Mesodermal cell (in vitro differentiated cells): Measurements from ENCODE around the gene CABP2.
"Not testable (repeated sequence)": the region's sequence is repeated elsewhere in the genome, so short reads cannot be mapped to it uniquely, and the experiment has no call there.

ENCODE experiments used
- H3K27ac ChIP-seq: 2 replicates; pipeline ENCODE4 v1.7.0; 2013; ENCODE audit warnings: mild to moderate bottlenecking, low read depth, low read length, moderate library complexity; ENCODE audit not compliant: severe bottlenecking
- H3K36me3 ChIP-seq: 2 replicates; pipeline ENCODE4 v1.7.1; 2013; ENCODE audit warnings: mild to moderate bottlenecking, low read length, moderate library complexity; ENCODE audit not compliant: control insufficient read depth, insufficient read depth
- H3K4me1 ChIP-seq: one replicate; pipeline ENCODE4 v1.7.1; 2013; ENCODE audit warnings: mild to moderate bottlenecking, low read length; ENCODE audit not compliant: insufficient read depth, control insufficient read depth, poor library complexity, severe bottlenecking
- H3K4me3 ChIP-seq: 2 replicates; pipeline ENCODE4 v1.7.0; 2013; ENCODE audit warnings: low read length, control low read depth, mild to moderate bottlenecking; ENCODE audit not compliant: insufficient read depth, poor library complexity, severe bottlenecking; ENCODE audit errors: extremely low read depth
- H3K9me3 ChIP-seq: 2 replicates; pipeline ENCODE4 v1.7.1; 2013; ENCODE audit warnings: mild to moderate bottlenecking, low read length, moderate library complexity; ENCODE audit not compliant: control insufficient read depth
- WGBS, 2 experiments: methylation state at CpG; one replicate each; pipeline ENCODE4 v1.1.5; 2013; ENCODE audit warnings: missing lambda C conversion rate in 2 of 2; ENCODE audit not compliant: insufficient coverage in 2 of 2; 5-methylcytosine and 5-hydroxymethylcytosine counted together

CABP2 gene

GRCh38 chr11:67522338-67522737, 908 bp downstream of the CABP2 start:
- 87 to 91% methylated on average over 9 of the region's 15 CpGs for WGBS, 2 experiments
- Histone ChIP-seq H3K4me3 (no peak overlapping the region), H3K27ac (no peak overlapping the region), H3K4me1 (no peaks in the 10 kb centered on the region), H3K9me3 (no peaks in the 10 kb centered on the region), H3K36me3 (no peaks in the 10 kb centered on the region)

DNA sequence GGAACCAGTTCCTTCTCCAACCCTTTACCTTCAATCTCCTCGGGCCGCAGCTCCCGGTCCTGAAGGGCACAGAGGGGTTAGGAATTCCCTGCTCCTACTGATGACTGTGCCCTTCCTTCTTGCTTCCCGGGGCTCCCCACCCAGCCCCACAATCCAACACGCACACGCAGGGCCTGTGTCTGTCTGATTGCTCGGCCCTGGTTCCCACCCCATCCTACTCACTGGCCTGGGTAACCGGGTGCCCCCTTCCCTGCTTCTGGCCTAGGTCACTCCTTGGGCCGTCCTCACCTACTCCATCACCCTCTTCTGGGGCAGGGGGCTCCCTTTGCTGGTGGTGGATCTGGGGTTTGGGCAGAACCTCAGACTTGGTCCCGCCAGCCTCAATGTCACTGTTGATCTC, 1.3 kb downstream of the CABP2 start:
- no peaks in the 10 kb centered on the region for H3K36me3 ChIP-seq
- 89% methylated on average over 7 of the region's 10 CpGs; no CpG with 5 or more reads in 1 of the 2 experiments for WGBS, 2 experiments
- no peak overlapping the region for H3K27ac ChIP-seq
- H3K4me3 ChIP-seq, result no peak overlapping the region
- no peaks in the 10 kb centered on the region for H3K4me1 ChIP-seq
- H3K9me3 ChIP-seq, result no peaks in the 10 kb centered on the region

GRCh38 chr11:67520856-67521824, 2.1 kb downstream of the CABP2 start:
- no peaks in the 10 kb centered on the region for H3K36me3 ChIP-seq
- H3K4me1 ChIP-seq, result no peaks in the 10 kb centered on the region
- H3K4me3 ChIP-seq, result no peak overlapping the region
- WGBS, 2 experiments, result 89 to 92% methylated on average over 14 to 16 of the region's 16 CpGs
- no peaks in the 10 kb centered on the region for H3K9me3 ChIP-seq
- H3K27ac ChIP-seq, result no peak overlapping the region

- Histone ChIP-seq H3K4me1 (no peaks in the 10 kb centered on the region), H3K4me3 (no peak overlapping the region), H3K27ac (no peak overlapping the region), H3K36me3 (no peaks in the 10 kb centered on the region), H3K9me3 (no peaks in the 10 kb centered on the region)
- 89 to 96% methylated on average over 32 of the region's 32 CpGs for WGBS, 2 experiments
Observed at GRCh38 chr11:67519726-67520125, 3.5 kb downstream of the CABP2 start.

GRCh38 chr11:67517784-67518552, 5.3 kb downstream of the CABP2 start:
- Histone ChIP-seq H3K4me3 (no peak overlapping the region), H3K4me1 (no peaks in the 10 kb centered on the region), H3K9me3 (no peaks in the 10 kb centered on the region), H3K27ac (no peak overlapping the region), H3K36me3 (no peaks in the 10 kb centered on the region)
- 90 to 93% methylated on average over 7 to 10 of the region's 10 CpGs for WGBS, 2 experiments

- Histone ChIP-seq H3K9me3 (no peaks in the 10 kb centered on the region), H3K36me3 (no peaks in the 10 kb centered on the region)
- WGBS, 2 experiments, result 89 to 94% methylated on average over 9 of the region's 9 CpGs
Observed at GRCh38 chr11:67516806-67517205, 6.4 kb downstream of the CABP2 start.

GRCh38 chr11:67514116-67514515, 9.1 kb downstream of the CABP2 start:
- no peak overlapping the region for H3K4me3 ChIP-seq
- no peaks in the 10 kb centered on the region for H3K36me3 ChIP-seq
- H3K9me3 ChIP-seq, result no peaks in the 10 kb centered on the region
- H3K27ac ChIP-seq, result no peak overlapping the region
- 80 to 90% methylated on average over 2 to 4 of the region's 7 CpGs for WGBS, 2 experiments
- H3K4me1 ChIP-seq, result no peaks in the 10 kb centered on the region

More at GRCh38 chr11:67516806-67517205, 6.4 kb downstream of the CABP2 start:
- no peaks in the 10 kb centered on the region for H3K4me1 ChIP-seq
- H3K4me3 ChIP-seq, result no peak overlapping the region
- no peak overlapping the region for H3K27ac ChIP-seq

- WGBS, 2 experiments, result 82 to 89% methylated on average over 3 to 4 of the region's 4 CpGs
- H3K4me1 ChIP-seq, H3K36me3 ChIP-seq, H3K9me3 ChIP-seq, H3K4me3 ChIP-seq, H3K27ac ChIP-seq: not testable (repeated sequence)
Observed at GRCh38 chr11:67511558-67511957, 11.7 kb downstream of the CABP2 start.

DNA sequence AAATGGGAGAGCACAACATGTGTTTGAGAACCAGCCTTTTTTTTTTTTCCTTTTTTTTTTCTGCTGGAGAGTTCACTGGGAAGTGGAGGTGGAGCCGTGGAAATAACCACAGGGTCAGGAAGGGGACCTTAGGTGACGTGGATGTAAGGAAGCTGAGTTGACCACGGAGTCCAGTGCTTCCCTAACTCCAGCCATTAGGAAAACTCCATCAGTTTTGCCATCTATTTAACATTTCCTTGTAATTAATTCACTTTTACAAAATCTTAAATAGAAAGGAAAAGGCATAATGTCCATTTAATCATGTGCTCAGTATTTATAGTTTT, 13.3 kb downstream of the CABP2 start:
- no peak overlapping the region for H3K27ac ChIP-seq
- no CpG with 5 or more reads among the region's 3 CpGs for WGBS, 2 experiments

GRCh38 chr11:67508486-67509121, 14.6 kb downstream of the CABP2 start:
- H3K27ac ChIP-seq, result peak overlapping the region; percentile 98
- no peaks in the 10 kb centered on the region for H3K9me3 ChIP-seq
- no peaks in the 10 kb centered on the region for H3K36me3 ChIP-seq
- 0 to 1% methylated on average over 26 to 49 of the region's 57 CpGs for WGBS, 2 experiments
- peak overlapping the region; percentile 64 for H3K4me3 ChIP-seq
- H3K4me1 ChIP-seq, result peaks cover 21% of the 10 kb centered on the region

More for the DNA sequence above, 13.3 kb downstream of the CABP2 start:
- Histone ChIP-seq H3K4me3 (no peak overlapping the region), H3K9me3 (no peaks in the 10 kb centered on the region), H3K4me1 (peaks cover 17% of the 10 kb centered on the region), H3K36me3 (no peaks in the 10 kb centered on the region)
